ENCODE measurements around the gene TRERF1.

The TRERF1 gene

DNA sequence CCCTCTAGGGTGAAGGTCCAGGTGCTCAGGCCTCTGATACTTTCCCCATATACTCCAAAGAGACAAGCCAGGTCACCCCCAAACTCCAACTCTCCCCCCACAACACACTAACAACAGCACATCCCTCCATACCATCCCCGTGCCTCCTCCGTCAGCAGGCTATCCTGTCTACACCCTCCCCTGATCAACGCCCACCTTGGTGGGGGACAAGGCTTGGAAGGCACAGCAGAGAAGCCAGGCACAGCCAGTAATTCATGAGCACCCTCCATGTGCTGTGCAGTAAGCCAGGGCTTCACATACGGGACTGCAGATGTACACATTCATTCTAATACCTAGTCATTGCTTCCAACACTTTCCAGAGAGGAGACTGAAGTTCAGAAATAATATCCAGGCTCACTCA lies 57.6 kb downstream of the TRERF1 start:
- DNase-seq (ENCODE audit: low read depth), result no peak

DNA sequence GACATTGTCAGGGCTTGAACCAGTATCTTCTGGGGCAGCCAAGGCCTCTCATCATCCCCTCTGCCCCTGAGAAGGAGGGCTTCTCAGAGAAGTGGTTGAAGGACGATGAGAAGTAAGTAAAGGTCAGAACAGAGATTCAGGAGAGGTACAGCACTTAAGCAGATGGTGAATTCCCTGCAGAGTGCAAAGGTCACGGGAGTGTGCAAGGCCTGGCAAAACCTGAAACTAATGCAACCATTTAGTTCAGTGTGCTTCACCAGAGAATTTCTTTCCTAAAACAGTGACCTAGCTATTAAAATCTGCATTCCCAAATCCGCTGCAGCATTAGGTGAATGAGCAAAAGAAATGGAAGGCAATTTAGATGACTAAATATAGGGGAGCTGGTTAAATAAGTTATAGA lies 58.4 kb downstream of the TRERF1 start:
- DNase-seq (ENCODE audit: low read depth), result no peak

DNA sequence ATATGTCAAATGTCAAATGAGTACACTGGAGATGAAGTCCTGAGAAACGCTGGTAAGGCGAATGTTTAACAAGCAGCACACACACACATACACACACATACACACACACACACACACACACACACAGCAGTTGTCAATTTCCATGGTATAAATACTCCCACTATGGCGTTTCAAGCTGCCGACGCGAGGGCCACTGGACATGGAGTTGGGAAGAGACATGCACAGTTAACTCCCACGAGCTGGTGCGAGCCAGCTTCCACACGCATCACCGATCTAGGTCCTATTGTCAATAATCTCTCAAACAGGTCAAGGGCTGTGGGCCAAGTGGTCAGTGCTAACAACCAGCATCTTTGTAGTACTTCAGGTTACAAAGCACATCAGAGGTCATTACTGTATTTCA lies 58.9 kb downstream of the TRERF1 start:
- DNase-seq (ENCODE audit: low read depth), result no peak

DNA sequence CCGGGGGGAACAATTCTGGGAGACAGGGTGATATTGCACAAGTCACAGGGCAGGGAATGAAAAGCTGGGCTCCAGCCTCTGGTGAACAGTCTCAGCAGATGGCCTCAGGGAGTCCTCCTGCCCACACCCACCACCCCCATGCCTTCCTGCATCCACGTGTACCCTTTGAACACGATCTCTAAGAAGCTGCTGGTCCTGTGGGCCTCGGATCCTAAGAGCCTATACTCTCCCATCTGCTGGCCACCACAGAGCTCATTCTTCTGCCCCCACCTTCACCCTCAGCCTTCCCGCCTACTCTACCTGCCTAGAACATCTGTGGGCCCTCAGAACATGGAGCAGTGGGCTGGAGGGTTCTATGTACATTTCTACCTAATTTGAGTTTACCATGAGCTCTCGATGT lies 60.3 kb downstream of the TRERF1 start:
- DNase-seq (ENCODE audit: low read depth), result no peak

DNA sequence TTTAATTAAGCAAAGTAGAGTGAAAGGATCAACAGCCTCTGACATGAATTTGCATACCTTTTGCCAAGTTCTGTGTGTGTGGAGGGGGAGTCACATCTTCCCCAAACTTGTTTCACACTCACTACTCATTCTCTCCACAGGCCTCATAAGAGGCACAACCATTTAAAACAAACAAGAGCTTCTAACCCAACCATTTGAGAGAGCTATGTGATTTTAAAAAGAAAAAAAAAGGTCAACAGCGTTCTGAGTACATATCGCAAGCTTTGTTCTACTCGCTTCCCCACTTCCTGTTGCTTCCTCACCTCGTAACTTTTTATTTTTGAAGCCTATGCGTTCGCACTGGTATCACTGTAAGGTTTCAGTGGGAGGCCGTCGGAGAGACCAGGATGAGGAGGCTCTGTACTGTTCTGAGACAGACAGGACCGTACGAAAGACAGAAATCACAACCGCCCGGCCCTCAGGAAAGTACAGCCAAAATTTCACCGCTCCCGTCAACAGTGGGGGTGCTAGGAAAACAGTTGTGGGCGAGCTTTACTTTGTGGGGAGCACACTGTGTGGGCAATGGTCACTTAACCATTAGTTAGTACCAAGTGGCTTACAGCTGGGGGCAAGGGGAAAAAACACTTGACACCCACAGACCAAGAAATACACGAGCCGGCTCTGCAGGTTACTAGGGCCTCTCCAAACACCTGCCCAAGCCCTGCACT lies 61.3 kb downstream of the TRERF1 start:
- DNase-seq (ENCODE audit: low read depth), result peak; percentile 61

DNA sequence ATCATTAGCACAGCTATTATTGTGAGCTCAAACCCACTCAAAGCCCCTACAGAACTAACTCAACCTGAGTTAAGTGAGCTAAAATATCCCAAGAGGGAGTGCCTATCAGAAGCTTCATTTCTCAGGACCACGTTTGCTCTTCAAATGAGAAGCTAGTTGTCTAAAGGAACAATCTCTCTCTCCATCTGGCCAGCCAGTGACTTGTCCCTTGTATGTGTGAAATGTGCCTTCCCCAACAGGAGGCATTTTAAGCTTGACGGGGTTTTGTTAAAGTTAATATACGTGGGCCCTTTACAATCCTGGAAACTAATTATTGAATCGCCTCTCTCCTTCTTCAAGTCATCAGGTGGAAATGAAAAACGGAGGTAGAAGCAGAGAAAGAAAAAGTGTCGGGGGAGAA lies 62.0 kb downstream of the TRERF1 start:
- DNase-seq (ENCODE audit: low read depth), result no peak

DNA sequence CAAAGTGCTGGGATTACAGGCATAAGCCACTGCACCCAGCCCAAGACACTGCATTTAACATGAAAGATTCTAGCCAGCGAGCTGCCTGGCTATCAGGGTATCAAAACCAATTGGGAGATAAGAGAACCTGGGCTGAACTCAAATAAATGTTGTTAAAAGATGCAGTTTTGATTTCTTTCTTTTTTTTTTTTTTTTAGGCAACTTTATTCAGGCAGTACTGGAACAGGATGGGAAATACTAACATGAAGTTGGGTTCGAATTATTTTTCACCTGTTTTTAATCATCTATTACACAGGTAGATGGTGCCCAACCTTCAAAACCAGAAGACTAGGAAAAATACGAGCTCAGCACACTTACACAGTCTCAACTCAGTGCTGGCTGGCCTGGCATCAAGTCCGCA lies 63.7 kb downstream of the TRERF1 start:
- DNase-seq (ENCODE audit: low read depth), result no peak

DNA sequence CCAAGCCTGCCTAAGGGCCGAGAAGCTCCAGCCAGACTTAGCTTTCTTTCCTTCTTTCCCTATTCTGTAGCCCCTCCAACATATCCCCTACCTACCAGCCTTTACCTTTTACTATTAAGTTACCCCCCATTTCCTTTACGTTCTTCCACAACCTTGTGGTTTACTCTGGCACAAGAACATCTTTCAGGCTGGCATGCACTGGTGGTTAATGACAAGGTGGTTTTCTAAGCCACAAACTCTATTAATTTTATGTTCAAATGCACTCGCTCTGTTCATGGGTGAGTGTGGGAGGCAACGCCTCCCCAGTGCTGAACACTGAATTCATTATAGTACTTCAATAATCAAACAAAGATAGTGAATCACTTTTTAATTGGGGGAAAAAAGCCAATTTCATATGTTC lies 64.4 kb downstream of the TRERF1 start:
- no peak for DNase-seq (ENCODE audit: low read depth)

DNA sequence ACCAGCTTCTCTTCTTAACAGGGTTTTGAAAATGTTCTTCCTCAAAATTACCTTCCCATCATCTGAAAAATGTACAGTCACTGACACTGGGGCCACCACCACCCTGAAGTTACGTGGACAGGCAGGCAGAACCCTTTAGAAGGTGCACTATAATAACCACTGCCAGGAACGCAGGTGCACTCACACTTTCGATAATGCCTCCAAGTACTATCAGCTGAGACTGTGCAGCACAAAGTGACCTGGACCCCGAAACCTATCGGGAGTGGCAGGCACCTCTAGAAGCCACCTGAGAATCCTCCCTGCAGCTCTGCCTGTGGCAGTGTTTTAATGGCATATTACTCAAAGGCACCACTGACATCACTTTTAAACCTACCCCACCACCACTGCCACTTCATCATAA lies 66.4 kb downstream of the TRERF1 start:
- no peak for DNase-seq (ENCODE audit: low read depth)

DNA sequence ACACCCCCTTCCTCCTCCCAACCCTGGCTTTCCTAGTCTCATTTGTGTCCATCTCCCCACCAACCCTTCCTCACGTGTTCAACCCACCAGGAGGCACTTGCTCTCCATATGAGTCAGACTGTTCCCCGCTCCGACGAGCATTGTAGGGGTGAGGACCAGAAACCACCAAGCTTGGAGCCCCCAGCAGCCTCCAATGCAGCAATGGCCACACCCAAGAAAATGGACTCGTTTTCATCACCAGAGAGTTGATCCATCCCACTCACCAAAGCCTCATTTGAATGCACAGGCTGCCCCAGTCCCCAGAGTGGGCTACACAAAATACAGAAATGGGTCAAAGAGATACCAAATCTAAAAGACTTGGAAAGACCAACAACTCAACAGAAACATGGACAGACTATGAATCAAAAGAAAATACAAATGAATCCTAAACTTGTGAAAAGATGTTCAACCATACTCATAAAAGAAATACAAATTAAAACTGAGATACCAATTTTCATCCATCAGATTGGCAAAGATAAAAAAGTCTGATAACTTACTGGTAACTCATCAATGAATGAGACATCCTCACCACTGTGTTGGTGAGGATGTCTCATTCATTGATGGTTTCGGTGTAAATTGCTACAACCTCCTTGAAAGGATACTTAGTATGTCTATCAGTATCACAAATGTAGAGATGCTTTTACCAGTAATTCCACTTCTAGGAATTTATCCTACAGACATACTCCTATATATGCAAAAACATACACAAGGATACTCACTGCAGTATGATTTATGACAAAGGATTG lies 68.1 kb downstream of the TRERF1 start:
- no peak for DNase-seq (ENCODE audit: low read depth)

DNA sequence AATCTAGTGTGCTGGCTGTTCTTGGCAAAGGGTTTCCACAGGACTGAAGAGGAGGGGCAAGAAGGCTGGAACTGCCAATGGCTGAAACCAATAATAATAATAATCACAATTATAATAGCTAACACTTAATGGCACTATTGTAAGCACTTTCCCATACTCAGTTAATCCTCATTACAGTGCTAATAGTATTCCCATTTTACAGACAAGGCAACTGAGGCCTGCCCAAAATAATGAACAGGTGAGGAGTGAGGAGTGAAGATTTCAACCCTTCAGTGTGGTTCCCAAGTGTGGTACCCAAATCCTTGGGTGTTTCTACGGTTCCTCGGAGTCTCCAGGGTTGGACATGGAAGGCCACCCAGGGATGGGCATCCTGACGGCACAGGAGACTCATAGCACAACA lies 69.9 kb downstream of the TRERF1 start:
- no peak for DNase-seq (ENCODE audit: low read depth)

DNA sequence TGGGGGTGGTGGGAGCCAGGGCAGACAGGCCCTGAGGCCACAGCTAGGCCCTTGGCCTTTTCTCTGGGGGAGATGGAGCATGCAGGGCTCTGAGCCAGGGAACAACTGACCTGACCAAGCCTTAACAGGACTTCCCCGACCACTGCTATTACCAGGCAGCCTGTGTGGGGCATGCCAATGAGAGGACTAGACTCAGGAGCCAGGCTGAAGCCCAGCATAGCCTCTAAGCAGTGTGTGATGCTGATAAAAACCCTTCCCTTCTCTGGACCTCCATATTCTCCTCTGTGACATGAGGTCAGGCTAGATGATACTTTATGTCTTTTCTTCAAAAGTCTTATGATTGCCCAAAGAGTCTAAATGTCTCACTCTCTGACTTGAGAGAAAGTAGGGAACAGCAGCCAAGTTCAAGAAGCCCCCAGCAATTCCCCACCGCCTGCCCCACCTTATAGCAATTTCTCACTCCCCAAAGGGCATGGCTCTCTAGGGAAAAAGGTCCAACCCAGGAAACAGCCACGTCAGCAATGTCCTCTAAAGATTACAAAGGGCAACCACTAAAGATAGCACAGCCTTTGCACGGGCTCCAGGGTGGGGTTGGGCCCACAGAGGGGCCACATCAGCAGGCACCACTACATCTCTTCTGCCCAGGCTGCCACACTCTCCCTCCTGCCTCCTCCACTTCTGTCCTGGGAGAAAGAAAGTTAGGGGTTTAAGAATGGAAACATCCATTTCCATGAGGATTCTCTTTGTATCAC lies 71.3 kb downstream of the TRERF1 start:
- no peak for DNase-seq (ENCODE audit: low read depth)

DNA sequence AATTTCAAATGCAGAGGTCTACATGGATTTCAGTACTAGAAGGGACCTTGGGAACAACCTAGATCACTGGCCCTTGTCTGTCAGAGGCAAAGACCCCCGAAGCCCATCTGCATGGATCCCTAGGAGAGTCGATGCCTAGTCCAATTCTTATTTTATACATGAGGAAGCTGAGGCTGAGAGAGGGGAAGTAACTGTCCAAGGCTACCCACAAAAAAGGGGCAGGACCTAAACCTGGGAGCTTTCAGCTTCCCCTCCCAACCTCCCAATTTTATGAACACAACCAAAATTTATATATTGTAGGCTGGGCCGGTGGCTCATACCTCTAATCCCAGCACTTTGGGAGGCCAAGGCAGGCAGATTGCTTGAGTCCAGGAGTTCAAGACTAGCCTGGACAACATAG lies 73.2 kb downstream of the TRERF1 start:
- no peak for DNase-seq (ENCODE audit: low read depth)

DNA sequence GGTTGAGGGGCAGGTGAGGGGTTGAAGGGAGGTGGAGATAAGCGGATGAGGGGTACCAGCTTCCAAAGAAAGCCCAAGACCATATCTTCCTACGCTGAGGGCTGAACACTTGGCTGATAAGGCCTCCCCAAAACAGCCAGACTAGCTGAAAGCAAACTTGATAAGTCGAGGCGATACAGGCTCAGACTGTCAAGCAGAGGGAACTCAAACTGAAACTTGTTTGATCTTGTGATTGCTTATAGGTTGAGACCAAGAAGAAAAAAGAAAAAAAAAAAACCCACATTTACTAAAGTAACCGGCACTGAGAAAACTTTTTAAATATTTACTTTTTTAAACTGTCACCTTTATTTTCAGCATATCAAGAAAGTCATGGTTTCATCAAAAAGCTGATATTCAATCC lies 73.6 kb downstream of the TRERF1 start:
- DNase-seq (ENCODE audit: low read depth), result no peak

DNA sequence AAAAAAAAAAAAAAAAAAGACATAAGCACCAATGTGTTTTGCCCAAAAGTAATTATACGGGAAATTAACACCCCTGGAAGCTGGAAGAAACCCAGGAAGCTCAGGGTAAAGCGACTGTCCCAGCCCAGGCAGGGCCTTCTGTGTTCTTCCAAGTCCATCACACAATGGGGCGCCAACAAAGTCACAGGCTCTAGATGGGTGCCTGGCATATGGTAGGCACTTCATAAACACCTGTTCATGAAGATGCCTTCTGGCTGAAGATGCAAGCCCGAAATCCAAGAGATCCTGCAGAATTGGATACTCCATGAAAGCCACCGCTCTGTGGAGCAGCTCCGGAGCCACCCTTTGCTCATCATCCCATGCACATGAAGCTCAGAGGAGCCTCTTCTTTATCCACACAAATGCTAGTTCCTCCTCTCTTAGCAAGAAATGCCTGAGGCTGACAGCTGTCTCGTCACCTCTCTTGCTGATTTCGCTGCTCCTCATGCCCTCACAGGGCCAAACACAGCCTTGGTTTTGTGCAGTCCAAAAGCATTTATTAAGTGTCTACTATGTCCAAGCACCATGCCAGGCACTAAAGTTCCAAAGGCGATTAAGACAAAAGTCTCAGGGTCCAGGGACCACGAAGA lies 76.6 kb downstream of the TRERF1 start:
- DNase-seq (ENCODE audit: low read depth), result no peak

DNA sequence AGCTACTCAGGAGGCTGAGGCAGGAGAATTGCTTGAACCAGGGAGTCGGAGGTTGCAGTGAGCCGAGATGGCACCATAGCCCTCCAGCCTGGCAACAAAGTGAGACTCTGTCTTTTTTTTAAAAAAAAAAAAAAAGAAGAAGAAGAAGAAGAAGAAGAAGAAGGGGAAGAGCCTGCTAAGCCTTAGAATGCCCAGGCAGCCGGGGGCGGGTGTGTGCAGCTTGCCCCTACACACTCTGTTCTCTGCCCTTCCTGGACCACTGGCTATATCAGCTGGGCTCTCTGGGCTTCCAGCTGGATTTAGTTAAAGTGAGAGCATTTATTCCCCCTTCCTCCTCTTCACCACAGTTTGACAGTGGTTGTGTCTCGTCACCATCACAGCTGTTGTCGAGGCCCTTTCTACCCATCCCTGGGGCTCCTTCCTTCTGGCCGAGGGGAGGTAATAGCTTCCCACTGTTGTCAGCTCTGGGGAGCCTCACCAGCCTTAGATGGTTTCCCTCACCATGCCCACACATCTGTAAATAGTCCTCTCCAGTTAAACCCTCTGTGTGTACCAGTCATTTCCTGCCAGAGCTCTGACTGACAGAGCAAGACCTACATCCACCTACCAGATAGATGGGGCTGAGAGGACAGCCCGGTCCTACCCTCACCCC lies 77.6 kb downstream of the TRERF1 start:
- no peak for DNase-seq (ENCODE audit: low read depth)

DNA sequence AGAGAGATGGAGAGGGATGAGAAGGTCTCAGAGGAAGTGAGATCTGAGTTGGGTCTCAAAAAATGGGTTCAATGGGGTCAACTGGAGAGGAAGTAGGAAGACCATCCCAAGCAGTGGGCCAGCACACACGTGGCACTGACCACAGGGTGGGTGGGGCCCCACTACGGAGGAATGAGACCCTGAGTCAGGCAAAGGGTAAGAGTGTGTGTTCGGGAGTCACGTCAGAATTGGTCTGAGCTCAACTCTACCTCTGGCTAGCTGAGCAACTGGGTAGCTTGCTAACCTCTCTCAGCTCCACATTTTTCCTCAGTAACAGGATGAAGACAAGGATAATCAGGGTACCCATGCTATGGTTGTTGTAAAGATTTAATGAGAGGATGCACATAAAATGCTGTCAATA lies 79.0 kb downstream of the TRERF1 start:
- DNase-seq (ENCODE audit: low read depth), result no peak

DNA sequence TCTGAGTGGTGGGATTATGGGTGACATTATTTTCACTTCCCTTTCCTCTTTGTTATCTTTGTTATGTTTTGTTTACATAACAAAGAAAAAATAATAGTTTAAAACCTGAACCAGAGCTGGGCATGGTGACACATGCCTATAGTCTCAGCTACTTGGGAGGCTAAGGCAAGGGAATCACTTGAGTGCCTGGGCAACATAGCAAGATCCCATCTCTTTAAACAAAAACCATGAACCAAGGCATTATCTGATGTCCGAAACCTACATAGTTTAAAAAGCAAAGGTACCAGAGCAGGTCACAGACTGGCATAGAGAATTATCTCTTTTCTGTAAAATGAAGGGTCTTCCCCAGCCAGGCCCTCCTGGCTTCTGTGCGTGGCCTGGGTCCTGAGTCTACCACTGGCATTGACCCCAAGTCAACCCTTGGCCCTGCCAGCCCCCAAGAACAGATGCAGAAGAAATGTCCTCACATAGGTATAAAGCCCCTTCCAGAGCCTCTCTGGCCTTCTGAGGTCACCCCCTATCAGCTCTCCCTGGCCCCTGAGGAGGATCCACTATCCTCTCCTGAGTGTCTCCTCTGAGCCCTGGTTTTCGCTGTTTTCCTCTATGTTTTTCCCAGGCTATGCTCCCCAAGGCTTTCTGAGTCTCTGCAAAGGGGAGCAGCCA lies 81.3 kb downstream of the TRERF1 start:
- DNase-seq (ENCODE audit: low read depth), result no peak

DNA sequence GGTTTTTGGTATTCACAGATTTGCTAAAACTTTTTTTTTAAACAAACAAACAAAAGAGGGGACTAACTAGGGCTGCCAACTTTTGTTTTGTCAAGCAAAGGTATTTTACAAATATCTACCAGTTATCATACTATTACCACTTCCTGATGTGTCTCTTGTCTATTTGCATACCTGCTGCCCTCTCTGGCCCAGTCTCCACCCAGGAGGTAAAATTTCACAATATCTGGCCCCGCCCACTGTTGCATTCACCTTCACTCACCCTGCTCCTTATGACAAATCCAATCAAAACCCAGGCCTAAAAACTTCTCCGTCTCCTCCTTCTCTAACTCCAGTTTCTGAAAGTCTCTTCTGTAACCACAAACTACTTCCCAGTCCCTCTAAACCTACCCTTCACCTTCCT lies 82.2 kb downstream of the TRERF1 start:
- DNase-seq (ENCODE audit: low read depth), result no peak

DNA sequence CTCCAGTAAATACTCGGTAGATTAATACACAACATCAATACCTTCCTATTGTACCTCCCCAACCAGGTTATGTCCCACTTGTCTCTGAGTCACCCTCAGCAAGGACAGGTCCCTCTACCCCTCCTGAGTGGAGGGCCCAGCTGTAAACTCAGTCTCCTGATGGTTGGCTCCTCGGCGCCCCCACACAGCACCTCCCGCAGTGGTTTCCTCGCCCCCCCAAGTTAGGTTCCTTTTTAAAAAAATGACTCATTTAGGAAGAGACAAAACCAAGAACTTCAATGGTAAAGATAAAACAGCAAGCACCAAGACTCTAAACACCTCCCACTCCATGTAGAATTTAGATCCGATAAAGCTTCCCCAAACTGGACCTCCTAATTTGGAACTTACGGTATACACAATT lies 83.5 kb downstream of the TRERF1 start:
- DNase-seq (ENCODE audit: low read depth), result peak; percentile 66

DNA sequence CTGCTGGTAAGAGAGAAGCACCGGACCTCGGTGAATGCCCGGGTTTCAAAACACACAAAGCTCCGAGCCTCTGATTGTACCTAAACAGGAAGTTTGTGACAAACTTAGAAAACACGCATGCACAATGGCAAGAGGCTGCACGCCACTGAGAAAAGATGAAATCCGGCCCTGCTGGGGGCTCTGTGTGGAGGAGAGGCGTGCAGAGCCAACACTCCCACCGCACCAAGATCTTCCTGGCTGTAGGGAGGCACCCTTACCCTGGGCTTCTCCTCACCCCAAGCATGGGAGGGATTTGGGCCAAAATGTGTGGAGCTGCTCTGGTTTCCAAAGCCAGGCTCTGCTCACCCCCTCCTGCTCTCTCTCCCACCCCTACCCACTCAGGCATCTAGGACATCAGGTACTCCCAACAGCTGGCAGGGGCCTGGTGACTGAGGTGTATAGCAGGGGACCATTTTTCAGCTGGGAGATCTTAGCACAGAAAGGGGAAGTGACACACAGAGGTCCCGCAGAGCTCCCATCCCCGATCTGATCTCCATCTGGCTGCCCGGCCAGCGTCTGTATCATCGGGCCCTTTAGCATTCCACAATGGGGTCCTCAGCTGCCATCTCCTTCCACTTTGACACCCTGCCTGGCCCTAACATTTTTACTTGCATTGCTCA lies 84.2 kb downstream of the TRERF1 start:
- no peak for DNase-seq (ENCODE audit: low read depth)

Measured in activated T-cell treated with anti-CD3 and anti-CD28 coated beads for 48 hours (primary cell).